GM18858 (cell line): ENCODE results near the gene C11orf52.
"Not testable (repeated sequence)": the region's sequence is repeated elsewhere in the genome, so short reads cannot be mapped to it uniquely, and the experiment has no call there.

Source experiments
- ATAC-seq: cut with Tn5 transposase; IDR thresholded peaks from one replicate; pipeline ENCODE4 v1.9.1; 2021; ENCODE audit not compliant: unreplicated experiment

The C11orf52 gene

DNA sequence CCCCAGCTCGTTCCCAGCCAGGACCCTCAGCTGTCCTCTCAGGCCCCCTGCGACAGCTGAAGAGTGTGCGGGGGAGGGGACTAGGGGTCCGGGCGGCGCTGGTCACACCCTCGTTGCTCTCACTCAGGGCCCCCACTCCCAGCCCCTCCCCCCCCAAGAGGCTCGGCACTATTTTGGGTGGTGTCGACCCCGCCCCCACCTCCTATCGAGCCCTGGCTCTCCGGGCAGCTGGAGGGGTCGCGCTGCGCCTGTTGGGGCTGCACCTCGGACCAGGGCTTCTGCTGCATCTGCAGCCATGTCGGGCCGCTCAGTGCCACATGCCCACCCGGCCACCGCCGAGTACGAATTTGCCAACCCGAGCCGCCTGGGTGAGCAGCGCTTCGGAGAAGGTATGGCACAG lies 6.2 kb upstream of the C11orf52 start, which contains the start of gene HSPB2:
Gene HSPB2, plus strand, starts transcription at position 200 of the 400 bp plus-strand sequence. Its CDS starts 96 bp downstream, at position 296.
- ATAC-seq: no peak

DNA sequence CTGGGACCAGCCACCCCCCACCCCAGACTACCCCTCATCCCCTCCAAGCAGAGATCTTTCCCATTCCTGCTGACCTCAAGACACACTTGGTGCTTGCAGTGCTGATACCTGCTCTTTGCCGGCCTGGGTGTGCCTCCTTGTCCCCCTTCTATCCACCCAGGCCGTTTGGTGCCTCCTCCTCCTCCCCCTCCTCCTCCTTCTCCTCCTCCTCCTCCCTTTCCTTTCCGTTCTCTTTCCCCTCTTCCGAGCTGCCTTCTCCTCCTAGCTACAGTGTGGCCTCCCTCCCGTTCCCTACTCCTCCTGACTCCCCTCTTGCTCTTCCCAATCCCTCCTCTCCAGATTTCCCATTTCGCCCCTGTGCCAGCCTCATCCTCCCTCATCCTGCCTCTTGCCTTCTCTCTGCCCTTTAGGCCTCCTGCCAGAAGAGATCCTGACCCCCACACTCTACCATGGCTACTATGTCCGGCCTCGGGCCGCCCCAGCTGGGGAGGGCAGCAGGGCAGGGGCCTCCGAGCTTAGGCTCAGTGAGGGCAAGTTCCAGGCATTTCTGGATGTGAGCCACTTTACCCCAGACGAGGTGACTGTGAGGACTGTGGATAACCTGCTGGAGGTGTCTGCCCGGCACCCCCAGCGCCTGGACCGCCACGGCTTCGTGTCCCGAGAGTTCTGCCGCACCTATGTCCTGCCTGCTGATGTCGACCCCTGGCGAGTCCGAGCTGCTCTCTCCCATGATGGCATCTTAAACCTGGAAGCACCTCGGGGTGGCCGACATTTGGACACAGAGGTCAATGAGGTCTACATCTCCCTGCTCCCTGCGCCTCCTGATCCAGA lies 5.5 kb upstream of the C11orf52 start:
- no peak for ATAC-seq

DNA sequence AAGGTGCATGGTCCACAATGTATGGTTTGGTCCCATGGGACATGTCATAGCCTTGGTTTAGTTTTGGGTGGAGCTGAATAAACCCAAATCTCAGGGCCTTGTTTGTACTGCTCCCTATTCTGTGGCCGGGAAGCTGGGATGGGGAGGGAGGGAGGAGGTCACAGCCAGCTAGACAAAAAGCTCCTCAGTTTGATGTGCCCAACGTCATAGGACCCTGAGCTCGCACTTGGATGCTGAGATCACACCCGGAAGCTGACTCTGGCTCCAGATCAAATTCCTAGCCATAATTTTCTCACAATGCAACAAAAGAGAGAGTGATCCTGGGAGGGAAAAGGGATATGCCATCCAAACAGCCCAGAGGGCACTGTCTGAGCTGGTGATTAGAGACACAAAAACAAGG lies 4.7 kb upstream of the C11orf52 start:
- no peak for ATAC-seq

- no peak for ATAC-seq
Observed at GRCh38 chr11:111916768-111917167, 1.9 kb upstream of the C11orf52 start.

DNA sequence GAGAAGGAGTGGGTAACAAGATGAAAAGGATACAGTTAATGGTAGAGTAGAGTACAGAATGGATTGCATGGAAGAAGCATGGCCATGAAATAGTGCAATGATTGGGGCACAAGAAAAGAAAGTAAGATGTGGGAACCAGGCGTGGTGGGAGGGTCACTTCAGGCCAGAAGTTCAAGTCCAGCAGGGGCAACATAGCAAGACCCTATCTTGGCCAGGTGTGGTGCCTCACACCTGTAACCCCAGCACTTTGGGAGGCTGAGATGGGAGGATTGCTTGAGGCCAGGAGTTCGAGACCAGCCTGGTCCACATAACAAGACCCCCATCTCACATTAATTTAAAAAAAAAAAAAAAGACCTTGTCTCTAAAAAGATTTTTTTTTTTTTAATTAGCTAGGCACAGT lies 1.4 kb upstream of the C11orf52 start:
- ATAC-seq: no peak

GRCh38 chr11:111917788-111918187 lies 925 bp upstream of the C11orf52 start:
- no peak for ATAC-seq

- no peak for ATAC-seq
Observed at GRCh38 chr11:111920908-111921307, 2.2 kb downstream of the C11orf52 start.

- no peak for ATAC-seq
Observed at GRCh38 chr11:111921541-111922230, 3.0 kb downstream of the C11orf52 start.

- ATAC-seq: no peak
Observed at GRCh38 chr11:111922803-111923202, 4.1 kb downstream of the C11orf52 start.

DNA sequence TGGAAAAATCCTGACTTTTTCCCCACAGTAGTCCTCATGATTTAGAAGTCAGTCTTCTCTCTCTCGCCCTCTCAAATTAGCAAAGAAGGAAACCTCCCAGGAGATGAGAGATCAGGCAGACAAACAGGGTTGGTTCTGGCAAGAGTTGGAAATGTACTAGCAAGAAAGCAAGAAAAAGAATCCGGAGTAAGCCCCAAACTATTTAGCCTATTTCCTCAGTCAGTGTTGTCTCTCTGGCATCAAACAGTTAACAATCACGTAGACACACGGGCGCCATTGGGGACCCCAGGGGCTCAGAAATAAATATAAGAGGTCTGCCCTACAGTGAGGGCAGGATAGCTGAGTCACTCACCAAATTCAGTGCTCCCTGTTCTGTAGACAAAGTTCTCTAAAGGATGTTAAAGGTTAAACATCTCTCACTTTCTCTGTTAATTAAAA lies 4.7 kb downstream of the C11orf52 start:
- ATAC-seq: no peak

GRCh38 chr11:111923951-111924350 lies 5.2 kb downstream of the C11orf52 start:
- no peak for ATAC-seq

GRCh38 chr11:111925953-111926352 lies 7.2 kb downstream of the C11orf52 start:
- no peak for ATAC-seq

DNA sequence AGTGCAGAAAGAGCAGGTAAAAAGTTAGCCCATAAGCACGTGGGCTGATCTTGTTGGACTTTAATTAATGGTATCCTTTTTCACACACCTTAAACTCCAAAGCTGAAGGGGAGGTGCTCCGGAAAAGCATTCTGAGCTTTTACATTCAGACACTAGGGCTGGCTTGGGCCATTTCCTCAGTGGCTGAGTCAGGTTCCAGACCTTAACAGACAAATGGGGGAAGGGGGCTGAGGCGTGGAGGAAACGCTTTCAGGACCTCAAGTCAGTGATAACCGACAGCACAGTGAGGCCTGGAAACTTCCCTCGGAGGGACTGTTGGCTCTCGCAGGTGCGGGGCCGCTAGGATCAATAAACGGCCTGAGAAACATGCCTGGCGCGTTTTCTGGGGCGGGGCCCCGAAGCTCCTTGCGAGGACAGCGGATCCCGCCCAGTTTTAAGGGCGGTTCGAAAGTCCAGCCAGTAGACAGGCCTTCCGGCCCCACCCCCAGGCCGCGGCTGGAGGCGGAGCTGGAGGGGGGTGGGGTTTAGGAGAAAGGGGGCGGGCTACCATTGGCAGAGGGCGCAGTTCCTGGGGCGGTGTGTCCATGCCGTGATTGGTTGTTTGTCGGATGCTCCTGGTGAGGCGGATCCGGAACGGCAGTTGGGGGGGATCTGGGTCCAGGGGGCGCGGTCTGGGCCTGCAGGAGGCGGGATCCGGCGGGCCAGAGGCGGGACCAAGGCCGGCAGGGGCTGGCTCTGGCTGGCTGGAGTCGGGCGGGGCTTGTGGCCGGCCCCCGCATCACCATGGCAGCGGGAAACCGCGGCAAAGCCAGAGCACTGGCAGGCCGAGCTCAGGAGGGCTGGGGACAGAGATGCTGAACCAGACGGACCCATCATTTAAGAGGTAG lies 8.0 kb downstream of the C11orf52 start:
- ATAC-seq: peak; percentile 89

GRCh38 chr11:111930472-111930871 lies 11.8 kb downstream of the C11orf52 start:
- ATAC-seq: no peak

GRCh38 chr11:111932611-111932950 lies 13.9 kb downstream of the C11orf52 start:
- no peak for ATAC-seq

- ATAC-seq: not testable (repeated sequence)
Observed at GRCh38 chr11:111933176-111933575, 14.5 kb downstream of the C11orf52 start.

DNA sequence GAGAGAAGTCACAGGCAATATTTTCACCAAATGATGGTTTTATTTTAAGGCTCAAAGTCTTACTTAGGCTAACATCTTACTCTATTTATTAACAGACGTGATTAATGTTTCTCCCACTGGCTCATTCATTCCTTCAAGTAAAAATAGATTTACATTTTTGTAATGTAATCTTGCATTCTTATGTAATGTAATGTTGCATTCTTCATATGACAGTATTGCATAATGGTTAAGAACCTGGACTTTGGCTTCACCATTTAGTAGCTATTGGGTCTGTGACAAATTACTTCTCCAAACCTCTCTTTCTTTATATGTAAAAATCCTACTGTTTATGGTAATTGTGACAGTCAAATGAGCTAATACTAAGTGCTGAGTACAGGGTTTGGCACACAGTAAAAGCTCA lies 15.2 kb downstream of the C11orf52 start:
- no peak for ATAC-seq

DNA sequence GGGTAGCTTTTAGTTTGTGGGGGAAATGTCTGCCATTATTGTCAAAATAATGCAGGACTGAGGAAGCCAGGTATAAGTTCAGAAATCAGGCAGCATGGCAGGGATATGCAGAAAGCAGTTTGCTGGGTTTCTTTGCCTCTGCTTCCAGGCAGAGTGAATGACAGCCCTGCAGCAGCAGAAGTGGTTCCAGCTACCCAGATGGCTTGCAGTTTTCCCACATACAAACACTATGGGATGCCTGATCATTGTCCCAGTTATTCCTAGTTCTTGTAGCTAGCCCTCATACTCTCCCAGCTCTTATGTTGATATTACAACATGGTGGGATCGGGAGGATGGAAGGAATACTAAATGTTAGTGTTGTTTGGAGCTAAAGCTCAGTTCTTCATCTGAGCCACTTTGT lies 15.6 kb downstream of the C11orf52 start:
- ATAC-seq: no peak

GRCh38 chr11:111935317-111936039 lies 16.8 kb downstream of the C11orf52 start:
- ATAC-seq: no peak

DNA sequence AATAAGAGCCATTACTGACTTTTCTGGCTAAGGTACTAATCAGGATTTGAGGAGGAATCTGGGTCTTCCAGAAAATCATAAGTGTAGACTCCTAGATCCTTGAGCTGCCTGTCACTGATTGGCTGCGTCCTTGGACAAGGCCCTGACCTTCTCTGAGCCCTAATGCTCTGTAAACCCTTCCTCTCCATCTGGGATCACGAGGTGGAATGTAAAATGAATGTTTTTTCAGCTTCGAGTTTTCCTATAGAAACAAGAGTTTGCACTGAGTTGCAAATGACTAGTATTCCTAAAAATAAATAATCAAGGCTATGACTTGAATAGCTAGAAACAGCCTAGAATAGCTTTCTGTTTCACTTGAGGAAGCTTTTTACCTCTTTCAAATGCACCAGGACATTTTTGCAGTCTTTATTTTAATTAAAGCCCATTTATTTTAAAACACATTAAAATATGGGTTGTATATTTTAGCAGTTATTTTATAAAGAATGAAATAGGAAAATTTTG lies 17.4 kb downstream of the C11orf52 start:
- ATAC-seq: no peak

DNA sequence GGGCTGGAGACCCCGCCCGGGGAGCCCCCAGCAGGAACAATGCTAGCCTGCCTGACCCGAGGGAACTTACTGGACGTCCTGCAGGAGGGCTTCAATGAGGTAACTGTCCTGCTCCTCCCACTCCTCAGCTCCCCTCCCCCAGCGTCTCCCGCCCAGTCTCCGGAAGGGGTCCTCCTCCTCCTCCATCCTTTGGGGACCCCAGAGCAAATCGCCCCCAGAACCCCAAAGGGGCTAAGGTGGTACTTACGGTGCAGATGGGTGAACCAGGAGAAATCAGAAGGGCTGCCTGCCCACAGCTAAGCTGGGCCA lies 18.7 kb downstream of the C11orf52 start:
- ATAC-seq: no peak
